Spleen (tissue), 11 donors: Measurements from ENCODE around the gene CCNL2. TPM values are rescaled to one million over a fixed set of nuclear protein-coding genes. Genes with fewer than 3 reads are reported as not detected.

Experiments used
- DNase-seq: peaks from one replicate; pipeline ENCODE4 v3.0.0-alpha.2; 2020
- H3K27ac ChIP-seq, 8 donors: fragments of 200-600 bp; sonication (generic) in 7 of 8; 1 replicate in 4 of 8; 2 replicates in 4 of 8; pipeline versions ENCODE4 v1.5.0 to v1.8.0; 2016 to 2021; ENCODE audit warnings: inconsistent platforms in 4 of 8, mild to moderate bottlenecking in 4 of 8, moderate library complexity in 1 of 8
- H3K27me3 ChIP-seq, 7 donors: fragments of 200-600 bp; sonication (generic) in 6 of 7; replicated peaks in 1 of 7; 1 replicate in 4 of 7; 2 replicates in 3 of 7; pipeline versions ENCODE4 v1.5.0 to v1.8.0; 2016 to 2021; ENCODE audit warnings: inconsistent platforms in 3 of 7, mild to moderate bottlenecking in 1 of 7
- H3K36me3 ChIP-seq, 6 donors: fragments of 200-600 bp; sonication (generic) in 5 of 6; 1 replicate in 4 of 6; 2 replicates in 2 of 6; pipeline versions ENCODE4 v1.5.0 to v1.8.0; 2016 to 2021; ENCODE audit warnings: inconsistent platforms in 2 of 6
- H3K4me1 ChIP-seq, 6 donors: fragments of 200-600 bp; sonication (generic) in 5 of 6; 1 replicate in 3 of 6; 2 replicates in 3 of 6; pipeline versions ENCODE4 v1.5.0 to v1.8.0; 2016 to 2021; ENCODE audit warnings: inconsistent platforms in 3 of 6
- H3K4me3 ChIP-seq, 8 donors: fragments of 200-600 bp; sonication (generic) in 7 of 8; 1 replicate in 4 of 8; 2 replicates in 4 of 8; pipeline versions ENCODE4 v1.5.0 to v1.8.0; 2016 to 2021; ENCODE audit warnings: inconsistent platforms in 4 of 8, mild to moderate bottlenecking in 4 of 8, moderate library complexity in 2 of 8
- H3K9me3 ChIP-seq, 8 donors: fragments of 200-600 bp; sonication (generic) in 7 of 8; 1 replicate in 4 of 8; 2 replicates in 4 of 8; pipeline versions ENCODE4 v1.5.0 to v1.8.0; 2016 to 2021; ENCODE audit warnings: inconsistent platforms in 4 of 8
- POLR2A ChIP-seq, 3 donors: fragments of 450-650 bp; IDR thresholded peaks; one replicate each; pipeline ENCODE4 v1.5.1; 2017; ENCODE audit warnings: antibody characterized with exemption in 3 of 3, mild to moderate bottlenecking in 1 of 3
- POLR2AphosphoS5 ChIP-seq, 3 donors: sonication (generic); formaldehyde crosslinking; IDR thresholded peaks; one replicate each; pipeline ENCODE4 v1.5.1; 2017; ENCODE audit warnings: antibody characterized with exemption in 3 of 3
- WGBS, 5 donors: extraction: QIAGEN DNeasy Blood & Tissue Kit in 3 of 5; methylation state at CpG; one replicate each; pipeline versions ENCODE4 v1.1.5 to v1.1.7; 2013 to 2018; 5-methylcytosine and 5-hydroxymethylcytosine counted together
- intact Hi-C: fragments of 100-400 bp; cut with DNase I; formaldehyde crosslinking; loops from one replicate; pipeline ENCODE4 v1.15.0; 2023; ENCODE audit warnings: low total_unique reads
- polyA plus RNA-seq, 3 donors: library from polyadenylated mRNA; stranded (reverse); fragments of 200-250 nt; gene quantifications; one replicate each; pipeline ENCODE4 v1.2.1, GENCODE V29; 2013
- total RNA-seq, 7 donors: library from RNA; depleted of rRNA in 3 of 7; stranded (reverse); fragments of >200 nt in 3 of 7; fragmentation: NEBNext Ultra II Directional in 4 of 7; extraction: Animal tissue kit (Norgen Biotek cat#: 25700) in 4 of 7; gene quantifications; one replicate each; pipeline versions ENCODE4 v1.1.0 to v1.2.1, GENCODE V29; 2016 to 2021
- TF ChIP-seq, protein P1 (sequence below), 11 experiments: fragments of 200-600 bp in 7 of 11; fragments of 450-650 bp in 4 of 11; sonication (generic) in 4 of 11; IDR thresholded peaks in 8 of 11; conservative IDR thresholded peaks in 3 of 11; 1 replicate in 7 of 11; 2 replicates in 4 of 11; pipeline versions ENCODE4 v1.4.0 to v1.8.0; 2016 to 2021; ENCODE audit warnings: antibody characterized with exemption in 11 of 11, inconsistent platforms in 4 of 11, mild to moderate bottlenecking in 1 of 11
- donor health status: healthy with polysubstance abuse.
- donor health status: DM: no; HTN: no; CAD: no; lungs with moderate emphysema.
- donor health status: DM: no; HTN: no; CAD: no.
- donor health status: Bipolar disorder and iron deficiency.
- donor health status: healthy.
- donor health status: DM: no; HTN: no; CAD: no.
- donor health status: DM: yes; HTN: yes; CAD: no.

CCNL2 gene
- total and polyA plus RNA-seq, 10 donors, result 111 to 299 (median 204) TPM

GRCh38 chr1:1440262-1441001 lies 41.3 kb upstream of the CCNL2 start:
- Histone ChIP-seq H3K27ac (no peak overlapping the region), H3K9me3 (no peaks in the 10 kb centered on the region), H3K36me3 (no peaks in the 10 kb centered on the region), H3K4me3 (no peak overlapping the region), H3K27me3 (peaks cover 0 to 56% (median 30%) of the 10 kb centered on the region in 7 donors), H3K4me1 (peaks cover 14 to 39% (median 26%) of the 10 kb centered on the region in 6 donors)
- TF ChIP-seq POLR2A (IDR thresholded peaks at IDR 0.05) (no peak), POLR2AphosphoS5 (IDR thresholded peaks at IDR 0.05) (no peak)
- TF ChIP-seq, protein P1, sequence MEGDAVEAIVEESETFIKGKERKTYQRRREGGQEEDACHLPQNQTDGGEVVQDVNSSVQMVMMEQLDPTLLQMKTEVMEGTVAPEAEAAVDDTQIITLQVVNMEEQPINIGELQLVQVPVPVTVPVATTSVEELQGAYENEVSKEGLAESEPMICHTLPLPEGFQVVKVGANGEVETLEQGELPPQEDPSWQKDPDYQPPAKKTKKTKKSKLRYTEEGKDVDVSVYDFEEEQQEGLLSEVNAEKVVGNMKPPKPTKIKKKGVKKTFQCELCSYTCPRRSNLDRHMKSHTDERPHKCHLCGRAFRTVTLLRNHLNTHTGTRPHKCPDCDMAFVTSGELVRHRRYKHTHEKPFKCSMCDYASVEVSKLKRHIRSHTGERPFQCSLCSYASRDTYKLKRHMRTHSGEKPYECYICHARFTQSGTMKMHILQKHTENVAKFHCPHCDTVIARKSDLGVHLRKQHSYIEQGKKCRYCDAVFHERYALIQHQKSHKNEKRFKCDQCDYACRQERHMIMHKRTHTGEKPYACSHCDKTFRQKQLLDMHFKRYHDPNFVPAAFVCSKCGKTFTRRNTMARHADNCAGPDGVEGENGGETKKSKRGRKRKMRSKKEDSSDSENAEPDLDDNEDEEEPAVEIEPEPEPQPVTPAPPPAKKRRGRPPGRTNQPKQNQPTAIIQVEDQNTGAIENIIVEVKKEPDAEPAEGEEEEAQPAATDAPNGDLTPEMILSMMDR (IDR thresholded peaks at IDR 0.05 in 8 of 11, conservative IDR thresholded peaks at IDR 0.05 in 3 of 11), result no peak
- WGBS, 5 donors, result 72 to 79% (median 73%) methylated on average over 19 to 26 of the region's 26 CpGs
- DNase-seq, result no peak
- intact Hi-C loops, result no loop called here

- H3K27me3 ChIP-seq, result peaks cover 0 to 63% (median 37%) of the 10 kb centered on the region in 7 donors
- intact Hi-C loops, result no loop called here
These were observed 40.6 kb upstream of the CCNL2 start for GRCh38 chr1:1439546-1440261.

DNA sequence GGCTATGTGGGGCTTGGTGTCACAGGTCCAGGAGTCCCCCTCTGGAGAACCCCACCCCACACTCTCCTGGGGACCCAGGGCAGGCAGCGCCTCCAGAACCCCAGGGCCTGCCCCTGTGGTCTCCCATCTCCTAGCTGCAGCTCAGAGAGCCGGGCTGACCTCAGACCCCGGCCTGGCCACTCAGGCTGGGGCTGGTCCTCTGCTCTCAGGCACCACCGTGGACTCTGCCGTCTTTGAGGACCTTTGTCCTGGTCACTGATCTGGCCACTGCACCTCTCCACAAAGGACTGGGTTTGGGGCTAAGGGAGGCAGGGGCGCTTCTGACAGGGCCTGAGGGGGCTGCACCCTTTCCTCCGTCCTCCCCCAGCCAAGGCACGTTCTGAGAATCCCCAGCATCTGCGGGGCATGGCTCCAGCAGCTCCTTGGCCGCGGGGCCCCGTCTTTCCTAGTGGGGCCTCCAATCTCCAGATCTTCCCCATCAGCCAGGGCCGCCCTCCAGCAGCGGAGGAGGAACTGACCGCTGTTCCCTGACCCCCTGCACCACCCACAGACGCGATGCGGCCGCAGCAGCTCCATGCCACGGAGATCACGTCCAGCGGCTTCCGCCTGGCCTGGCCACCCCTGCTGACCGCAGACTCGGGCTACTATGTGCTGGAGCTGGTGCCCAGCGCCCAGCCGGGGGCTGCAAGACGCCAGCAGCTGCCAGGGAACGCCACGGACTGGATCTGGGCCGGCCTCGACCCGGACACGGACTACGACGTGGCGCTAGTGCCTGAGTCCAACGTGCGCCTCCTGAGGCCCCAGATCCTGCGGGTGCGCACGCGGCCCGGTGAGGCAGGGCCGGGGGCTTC lies 39.6 kb upstream of the CCNL2 start:
- intact Hi-C loops, result no loop called here
- whole genome bisulfite sequencing, 5 donors, result 83 to 94% (median 91%) methylated on average over 30 to 45 of the region's 45 CpGs
- Histone ChIP-seq H3K27me3 (peaks cover 0 to 73% (median 46%) of the 10 kb centered on the region in 7 donors), H3K9me3 (no peaks in the 10 kb centered on the region), H3K4me1 (peaks cover 29 to 56% (median 43%) of the 10 kb centered on the region in 6 donors), H3K36me3 (no peaks in the 10 kb centered on the region), H3K27ac (no peak overlapping the region), H3K4me3 (no peak overlapping the region)
- peak; percentile 71 for DNase-seq
- TF ChIP-seq POLR2AphosphoS5 (IDR thresholded peaks at IDR 0.05) (no peak), POLR2A (IDR thresholded peaks at IDR 0.05) (no peak)
- TF ChIP-seq, protein P1 (IDR thresholded peaks at IDR 0.05 in 8 of 11, conservative IDR thresholded peaks at IDR 0.05 in 3 of 11), result no peak

More at GRCh38 chr1:1439546-1440261, 40.6 kb upstream of the CCNL2 start:
- 82 to 95% (median 86%) methylated on average over 54 to 82 of the region's 82 CpGs for WGBS, 5 donors
- peak; percentile 59 for DNase-seq
- TF ChIP-seq, protein P1 (IDR thresholded peaks at IDR 0.05 in 8 of 11, conservative IDR thresholded peaks at IDR 0.05 in 3 of 11), result no peak
- TF ChIP-seq POLR2A (IDR thresholded peaks at IDR 0.05) (no peak), POLR2AphosphoS5 (IDR thresholded peaks at IDR 0.05) (no peak)
- Histone ChIP-seq H3K4me1 (peaks cover 20 to 47% (median 33%) of the 10 kb centered on the region in 6 donors), H3K9me3 (no peaks in the 10 kb centered on the region), H3K36me3 (no peaks in the 10 kb centered on the region), H3K27ac (no peak overlapping the region), H3K4me3 (no peak overlapping the region)
